Hematopoietic multipotent progenitor cell (in vitro differentiated cells): Measurements from ENCODE around the gene UGT2B7. TPM values are rescaled to one million over a fixed set of nuclear protein-coding genes. Genes with fewer than 3 reads are reported as not detected.
"Not testable (repeated sequence)": the region's sequence is repeated elsewhere in the genome, so short reads cannot be mapped to it uniquely, and the experiment has no call there.

Experiments
- DNase-seq, 3 donors: peaks; one replicate each; pipeline ENCODE4 v3.0.0-alpha.2; 2011 to 2015; ENCODE audit warnings: low read depth in 2 of 3, low spot score in 2 of 3
- total RNA-seq: library from RNA; depleted of rRNA; stranded (reverse); fragments of >200 nt; gene quantifications from one replicate; pipeline ENCODE4 v1.2.3, GENCODE V29; 2012

The UGT2B7 gene
- total RNA-seq, 1 donor = not detected

- DNase-seq = no peak
Observed at GRCh38 chr4:69078852-69079251, 17.4 kb upstream of the UGT2B7 start.

DNA sequence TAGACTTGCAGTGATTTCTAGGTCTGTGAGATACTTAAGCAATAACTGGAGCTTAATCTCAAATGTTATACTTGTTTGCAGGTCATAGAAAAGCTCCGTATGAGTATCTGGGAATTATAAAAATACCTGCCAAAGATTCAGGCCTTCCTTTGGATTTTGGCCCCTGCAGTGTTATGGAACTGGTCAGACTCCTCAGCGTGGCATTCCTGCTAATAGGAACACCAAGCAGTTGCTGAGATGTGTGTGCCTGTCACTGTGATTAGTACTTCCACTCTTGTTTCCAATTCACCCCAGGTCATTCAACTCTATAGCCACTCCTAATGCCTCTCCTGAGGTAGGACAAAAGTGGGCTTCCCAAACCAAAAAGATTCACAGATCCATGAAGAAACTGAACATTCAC lies 7.8 kb upstream of the UGT2B7 start:
- DNase-seq = no peak

GRCh38 chr4:69089388-69089787 lies 6.9 kb upstream of the UGT2B7 start:
- no peak for DNase-seq

DNA sequence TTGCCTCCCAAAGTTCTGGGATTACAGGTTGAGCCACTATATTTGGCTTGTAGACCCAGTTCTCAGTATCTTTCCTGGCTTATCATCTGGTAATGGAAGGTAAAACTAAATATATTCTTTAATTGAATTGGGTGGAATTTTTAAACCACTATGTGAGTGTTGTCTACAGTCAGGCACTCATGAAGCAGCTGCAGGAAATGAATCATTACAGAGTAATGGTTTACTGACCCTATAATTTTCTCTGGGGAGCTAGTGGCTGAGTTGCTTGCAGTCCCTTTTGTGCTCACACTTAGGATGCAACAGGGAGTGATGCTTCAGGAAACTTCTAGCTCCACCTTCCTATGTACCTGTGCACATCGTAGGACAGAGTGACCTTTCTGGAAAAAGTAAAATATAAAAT lies 4.1 kb upstream of the UGT2B7 start:
- no peak for DNase-seq

DNA sequence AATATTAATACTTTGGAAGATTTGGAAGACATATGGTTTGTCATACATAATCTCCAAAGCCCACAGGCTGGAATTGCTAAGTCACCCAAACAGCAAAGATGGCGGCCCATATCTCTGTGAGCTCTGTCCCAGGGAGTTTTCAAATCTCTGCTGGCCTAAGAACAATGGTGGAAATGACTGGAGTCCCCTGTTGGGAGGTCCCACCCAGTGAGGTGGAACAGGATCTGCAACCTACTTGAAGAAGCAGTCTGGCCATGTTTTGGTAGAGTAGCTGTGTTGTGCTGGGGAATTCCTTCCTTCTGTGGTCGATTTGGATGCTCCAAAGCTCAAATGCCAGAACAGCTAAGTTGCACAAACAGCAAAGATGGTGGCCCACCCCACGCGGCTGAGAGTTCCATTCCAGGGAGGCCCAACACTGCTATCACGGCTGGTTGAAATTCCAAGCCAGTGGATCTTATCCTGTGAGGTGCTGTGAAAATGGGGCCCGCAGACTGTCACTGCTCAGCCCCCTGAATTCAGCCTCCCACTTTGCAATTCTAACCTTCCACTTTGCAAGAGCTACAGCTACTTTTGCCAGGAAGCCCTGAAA lies 3.2 kb upstream of the UGT2B7 start:
- DNase-seq = no peak

- no peak for DNase-seq
Observed at GRCh38 chr4:69093681-69094080, 2.6 kb upstream of the UGT2B7 start.

DNA sequence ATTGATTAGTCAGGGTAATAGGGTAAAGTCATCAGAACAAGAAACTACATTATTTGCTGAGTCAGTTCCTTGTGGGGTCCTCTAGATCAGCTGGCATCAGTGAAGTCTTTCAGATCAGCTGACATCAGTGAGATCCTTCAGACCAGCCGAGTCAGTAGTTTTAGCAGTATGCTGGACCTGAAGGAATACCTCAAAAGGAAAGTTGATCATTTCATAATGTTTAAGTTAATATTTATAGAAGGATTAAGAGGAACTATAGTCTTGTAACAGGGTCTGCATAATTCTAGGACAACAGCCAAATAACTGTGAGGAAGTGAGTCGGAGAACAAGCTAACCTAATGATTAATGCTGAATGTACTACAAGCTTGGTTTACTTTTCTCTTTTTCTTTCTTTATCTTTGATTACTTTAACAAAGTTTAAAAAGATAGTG lies 958 bp upstream of the UGT2B7 start:
- peak in 2 of 3 donors; percentile 9 to 31 for DNase-seq

DNA sequence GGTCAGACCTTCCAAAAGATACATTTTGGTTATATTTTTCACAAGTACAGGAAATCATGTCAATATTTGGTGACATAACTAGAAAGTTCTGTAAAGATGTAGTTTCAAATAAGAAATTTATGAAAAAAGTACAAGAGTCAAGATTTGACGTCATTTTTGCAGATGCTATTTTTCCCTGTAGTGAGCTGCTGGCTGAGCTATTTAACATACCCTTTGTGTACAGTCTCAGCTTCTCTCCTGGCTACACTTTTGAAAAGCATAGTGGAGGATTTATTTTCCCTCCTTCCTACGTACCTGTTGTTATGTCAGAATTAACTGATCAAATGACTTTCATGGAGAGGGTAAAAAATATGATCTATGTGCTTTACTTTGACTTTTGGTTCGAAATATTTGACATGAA lies 536 bp downstream of the UGT2B7 start:
- no peak for DNase-seq

DNA sequence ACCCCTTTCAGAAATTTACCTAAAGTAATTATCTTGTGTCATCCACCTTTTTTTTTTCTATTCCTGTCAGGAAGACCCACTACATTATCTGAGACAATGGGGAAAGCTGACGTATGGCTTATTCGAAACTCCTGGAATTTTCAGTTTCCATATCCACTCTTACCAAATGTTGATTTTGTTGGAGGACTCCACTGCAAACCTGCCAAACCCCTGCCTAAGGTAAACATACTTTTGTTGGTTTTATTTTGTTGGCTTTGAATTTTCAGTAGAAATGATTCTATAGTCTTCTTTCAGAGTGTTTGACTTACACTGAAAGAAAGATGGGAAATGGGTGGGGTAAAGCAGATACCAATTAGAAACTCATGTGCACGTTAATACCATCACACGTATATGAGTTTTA lies 2.2 kb downstream of the UGT2B7 start:
- DNase-seq = no peak

DNA sequence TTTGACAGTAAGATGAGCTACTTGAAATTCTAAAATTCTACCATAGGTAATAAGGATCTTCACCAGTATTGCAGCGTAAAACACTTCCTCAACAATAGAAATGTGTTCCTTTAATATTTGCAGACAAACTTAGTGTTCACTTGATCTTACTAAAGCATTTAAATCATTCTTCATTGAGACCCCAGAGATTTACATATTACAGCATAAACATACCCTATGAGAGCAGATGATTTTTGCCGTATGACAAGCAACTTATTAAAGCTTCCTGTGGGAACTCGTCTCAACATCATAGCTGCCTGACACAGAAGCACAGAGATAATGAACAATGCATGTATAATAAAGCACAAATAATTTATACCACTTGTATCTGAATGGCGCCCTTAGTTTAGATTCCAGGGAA lies 3.6 kb downstream of the UGT2B7 start:
- no peak for DNase-seq

DNA sequence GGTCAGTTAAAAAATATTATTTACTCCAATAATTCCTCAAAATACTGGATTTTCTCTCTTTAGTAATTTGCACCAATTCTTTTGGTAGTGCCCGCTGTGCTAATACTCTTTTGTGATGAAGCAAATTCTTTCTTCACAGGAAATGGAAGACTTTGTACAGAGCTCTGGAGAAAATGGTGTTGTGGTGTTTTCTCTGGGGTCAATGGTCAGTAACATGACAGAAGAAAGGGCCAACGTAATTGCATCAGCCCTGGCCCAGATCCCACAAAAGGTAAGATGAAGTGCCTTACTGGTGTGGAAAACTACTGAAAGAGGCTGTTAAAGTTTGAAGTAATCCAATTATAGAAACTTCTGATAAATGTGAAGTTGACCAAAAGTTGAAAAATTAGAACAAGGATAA lies 6.4 kb downstream of the UGT2B7 start:
- DNase-seq = not testable (repeated sequence)

DNA sequence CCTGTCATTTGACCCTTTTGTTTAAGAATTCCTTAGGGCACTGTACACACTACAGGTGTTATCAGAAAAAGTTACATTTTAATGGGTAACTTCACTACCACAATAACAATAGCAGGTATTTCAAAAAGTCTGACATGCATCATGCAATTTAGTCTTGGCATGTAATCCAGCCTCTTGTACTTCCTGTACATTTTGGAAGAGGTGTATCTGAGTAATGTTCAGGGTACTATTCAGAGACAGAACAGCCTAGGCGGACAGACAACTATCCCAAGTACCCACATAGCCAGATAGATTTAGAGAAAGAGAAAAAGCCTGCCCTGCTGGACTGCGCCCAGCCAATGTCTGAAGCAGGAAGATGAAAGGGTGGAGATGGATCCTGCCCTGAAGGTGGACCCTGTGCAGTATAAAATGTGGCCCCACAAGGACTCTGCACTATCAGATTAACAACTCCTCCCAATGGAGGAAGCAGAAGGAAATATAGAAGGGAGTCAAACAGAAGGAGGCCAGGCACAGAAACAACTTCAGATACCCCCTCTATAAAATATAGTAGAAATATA lies 8.5 kb downstream of the UGT2B7 start:
- DNase-seq = no peak

DNA sequence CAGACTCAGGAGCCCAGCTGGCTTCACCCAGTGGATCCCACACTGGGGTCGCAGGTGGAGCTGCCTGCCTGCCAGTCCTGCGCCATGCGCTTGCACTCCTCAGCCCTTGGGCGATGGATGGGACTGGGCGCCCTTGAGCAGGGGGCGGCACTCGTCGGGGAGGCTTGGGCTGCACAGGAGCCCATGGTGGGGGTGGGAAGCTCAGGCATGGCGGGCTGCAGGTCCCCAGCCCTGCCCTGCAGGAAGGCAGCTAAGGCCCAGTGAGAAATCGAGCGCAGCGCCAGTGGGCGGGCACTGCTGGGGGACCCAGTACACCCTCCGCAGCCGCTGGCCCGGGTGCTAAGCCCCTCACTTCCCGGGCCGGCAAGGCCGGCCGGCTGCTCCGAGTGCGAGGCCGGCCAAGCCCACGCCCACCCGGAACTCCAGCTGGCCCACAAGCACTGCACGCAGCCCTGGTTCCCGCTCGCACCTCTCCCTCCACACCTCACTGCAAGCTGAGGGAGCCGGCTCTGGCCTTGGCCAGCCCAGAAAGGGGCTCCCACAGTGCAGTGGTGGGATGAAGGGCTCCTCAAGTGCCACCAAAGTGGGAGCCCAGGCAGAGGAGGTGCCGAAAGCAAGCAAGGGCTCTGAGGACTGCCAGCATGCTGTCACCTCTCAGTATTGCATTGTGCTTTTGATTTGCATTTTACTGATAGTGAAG lies 19.0 kb downstream of the UGT2B7 start:
- not testable (repeated sequence) for DNase-seq

DNA sequence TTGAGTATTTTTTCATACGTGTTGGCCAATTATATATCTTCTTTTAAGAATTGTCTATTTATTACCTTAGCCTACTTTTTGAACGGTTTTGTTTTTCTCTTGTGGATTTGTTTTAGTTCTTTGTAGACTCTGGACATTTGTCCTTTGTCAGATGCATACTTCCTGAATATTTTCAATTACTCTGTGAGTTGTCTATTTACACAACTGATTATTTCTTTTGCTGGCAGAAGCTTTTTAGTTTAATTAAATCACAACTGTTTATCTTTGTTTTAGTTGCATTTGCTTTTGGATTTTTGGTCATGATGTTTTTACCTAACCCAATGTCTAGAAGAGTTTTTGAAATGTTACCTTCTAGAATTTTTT lies 19.6 kb downstream of the UGT2B7 start:
- no peak for DNase-seq

DNA sequence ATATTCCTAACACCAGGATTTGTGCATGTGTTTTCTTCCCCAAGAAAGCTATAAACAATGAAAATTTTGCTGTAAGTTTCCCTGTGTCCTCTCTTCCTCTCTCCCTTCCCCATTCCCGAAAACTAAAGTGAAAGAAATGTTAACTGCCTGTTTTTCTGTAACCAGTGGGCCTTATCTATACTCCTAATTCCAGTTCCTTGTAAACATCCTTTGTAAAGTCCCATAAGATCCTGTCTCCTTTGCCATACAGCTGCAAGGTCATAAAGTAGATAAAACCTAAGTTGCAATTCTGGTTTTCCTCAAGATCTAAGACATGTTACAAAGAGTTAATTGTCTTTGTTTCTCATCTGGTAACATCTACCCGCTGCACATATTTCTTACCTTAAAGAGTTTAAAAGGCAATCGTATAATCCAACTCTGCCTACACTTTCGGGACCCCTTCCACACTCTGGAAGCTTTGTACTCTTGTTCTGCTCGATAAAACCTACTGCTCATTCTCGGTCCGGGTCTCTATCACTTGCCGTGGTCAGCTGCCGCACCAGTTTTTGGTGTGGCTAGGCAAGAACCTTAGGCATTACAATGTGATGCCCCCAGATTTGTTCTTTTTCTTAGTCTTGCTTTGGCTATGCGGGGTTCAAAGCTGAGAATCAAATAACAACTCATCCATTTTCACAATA lies 20.5 kb downstream of the UGT2B7 start:
- DNase-seq = no peak

GRCh38 chr4:69120870-69121269 lies 24.6 kb downstream of the UGT2B7 start:
- DNase-seq = no peak

DNA sequence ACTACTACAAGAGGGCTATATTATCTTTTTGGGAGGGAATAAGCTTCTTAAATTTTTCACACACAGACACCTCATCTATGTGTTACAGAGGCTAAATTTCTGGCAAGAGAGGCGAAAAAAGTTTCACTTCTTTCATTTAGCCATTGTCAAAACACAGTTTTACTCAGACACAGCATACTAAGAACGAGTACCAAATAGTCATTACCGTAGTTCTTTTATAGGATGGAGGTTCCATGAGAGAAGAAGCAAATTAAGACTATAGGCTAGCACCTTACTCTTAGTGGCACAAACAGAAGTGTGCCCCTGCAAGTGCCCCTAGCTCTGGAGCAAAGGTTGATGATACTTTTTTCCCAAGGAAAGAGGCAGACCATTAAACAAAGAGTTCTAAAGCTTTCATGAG lies 26.2 kb downstream of the UGT2B7 start:
- no peak for DNase-seq

- no peak for DNase-seq
Observed at GRCh38 chr4:69124941-69125340, 28.7 kb downstream of the UGT2B7 start.

GRCh38 chr4:69126024-69126423 lies 29.8 kb downstream of the UGT2B7 start:
- DNase-seq = no peak

GRCh38 chr4:69133993-69134392 lies 37.7 kb downstream of the UGT2B7 start:
- no peak for DNase-seq

- DNase-seq = no peak
Observed at GRCh38 chr4:69134471-69134870, 38.2 kb downstream of the UGT2B7 start.

DNA sequence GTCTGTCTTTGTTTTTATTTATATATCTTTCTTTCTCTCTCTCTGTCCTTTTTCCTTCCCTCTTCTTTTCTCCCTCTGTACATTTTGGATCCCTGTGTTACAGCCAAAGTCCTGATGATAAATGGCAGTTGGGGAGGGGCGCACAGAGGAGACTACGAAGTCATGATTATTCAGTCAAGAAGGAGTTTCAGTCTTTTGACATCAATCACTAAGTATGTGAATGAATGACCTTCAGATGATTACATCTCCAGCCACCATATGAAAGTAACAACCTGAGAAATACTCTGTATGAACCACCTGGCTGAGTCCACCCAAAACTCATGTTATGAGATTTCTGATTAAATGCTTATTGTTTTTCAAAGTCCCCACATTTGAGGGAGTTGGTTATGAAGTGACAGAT lies 45.0 kb downstream of the UGT2B7 start:
- no peak for DNase-seq
